ENCODE results near the gene SRPK2. TPM values are rescaled to one million over a fixed set of nuclear protein-coding genes. Genes with fewer than 3 reads are reported as not detected.

The SRPK2 gene
- total RNA-seq, 2 experiments from 2014 or later = 48.5 to 53.6 TPM

- POLR2A ChIA-PET = interaction anchor here (0.6 kb wide), 2 partner anchors 9 to 336 kb away, joined by 3 to 6 read pairs; no protein-coding TSS in a partner anchor
- H3K27me3 Mint-ChIP-seq = no peaks in the 10 kb centered on the region
These were observed 269.8 kb downstream of the SRPK2 start for GRCh38 chr7:105118612-105119600.

GRCh38 chr7:105112440-105113418, 276.0 kb downstream of the SRPK2 start:
- DNase-seq = no peak
- H3K27ac Mint-ChIP-seq = no peak overlapping the region
- H3K4me1 Mint-ChIP-seq = peaks cover 9% of the 10 kb centered on the region
- peaks cover 73% of the 10 kb centered on the region for H3K36me3 Mint-ChIP-seq (ENCODE audit: low read depth)
- no peaks in the 10 kb centered on the region for H3K27me3 Mint-ChIP-seq
- ChIA-PET CTCF (interaction anchor here (0.6 to 1.0 kb wide), 3 partner anchors 10 to 384 kb away, joined by 3 to 5 read pairs (median 3); no protein-coding TSS in a partner anchor), POLR2A (no interaction called here)
- H3K4me3 Mint-ChIP-seq = no peak overlapping the region
- peaks cover 6% of the 10 kb centered on the region for H3K9me3 Mint-ChIP-seq

More at GRCh38 chr7:105118612-105119600, 269.8 kb downstream of the SRPK2 start:
- CTCF ChIA-PET = interaction anchor here (0.6 to 1.9 kb wide), 5 partner anchors 8 to 88 kb away, joined by 3 to 5 read pairs (median 3); no protein-coding TSS in a partner anchor
- no peak overlapping the region for H3K27ac Mint-ChIP-seq
- peaks cover 6% of the 10 kb centered on the region for H3K9me3 Mint-ChIP-seq
- H3K4me3 Mint-ChIP-seq = no peak overlapping the region
- peaks cover 51% of the 10 kb centered on the region for H3K36me3 Mint-ChIP-seq (ENCODE audit: low read depth)
- DNase-seq = no peak
- H3K4me1 Mint-ChIP-seq = peaks cover 9% of the 10 kb centered on the region

GRCh38 chr7:105107458-105107857, 281.3 kb downstream of the SRPK2 start:
- Mint-ChIP-seq H3K9me3 (no peaks in the 10 kb centered on the region), H3K27ac (no peak overlapping the region), H3K36me3 (ENCODE audit: low read depth) (peaks cover 68% of the 10 kb centered on the region), H3K4me1 (peaks cover 12% of the 10 kb centered on the region), H3K4me3 (no peak overlapping the region), H3K27me3 (no peaks in the 10 kb centered on the region)
- DNase-seq = no peak
- ChIA-PET POLR2A (no interaction called here), CTCF (no interaction called here)

DNA sequence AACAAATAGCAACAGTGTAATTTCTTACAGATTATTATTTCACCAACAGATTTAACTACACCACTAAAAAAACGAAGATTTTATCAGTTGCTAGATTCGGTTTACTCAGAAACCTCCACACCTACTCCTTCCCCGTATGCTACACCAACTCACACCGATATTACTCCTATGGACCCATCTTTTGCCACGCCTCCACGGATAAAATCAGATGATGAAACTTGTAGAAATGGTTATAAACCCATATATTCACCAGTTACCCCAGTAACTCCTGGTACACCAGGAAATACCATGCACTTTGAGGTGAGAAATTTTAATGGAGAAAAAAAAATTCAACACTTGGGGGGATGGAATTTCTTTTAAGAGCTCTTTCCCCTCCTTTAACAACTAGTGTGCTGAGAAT, 282.2 kb downstream of the SRPK2 start:
- peaks cover 8% of the 10 kb centered on the region for H3K4me1 Mint-ChIP-seq
- peaks cover 61% of the 10 kb centered on the region for H3K36me3 Mint-ChIP-seq (ENCODE audit: low read depth)
- no peak overlapping the region for H3K4me3 Mint-ChIP-seq
- H3K9me3 Mint-ChIP-seq = no peaks in the 10 kb centered on the region
- H3K27ac Mint-ChIP-seq = no peak overlapping the region
- no peak for DNase-seq
- CTCF ChIA-PET = no interaction called here
- POLR2A ChIA-PET = no interaction called here
- H3K27me3 Mint-ChIP-seq = no peaks in the 10 kb centered on the region

DNA sequence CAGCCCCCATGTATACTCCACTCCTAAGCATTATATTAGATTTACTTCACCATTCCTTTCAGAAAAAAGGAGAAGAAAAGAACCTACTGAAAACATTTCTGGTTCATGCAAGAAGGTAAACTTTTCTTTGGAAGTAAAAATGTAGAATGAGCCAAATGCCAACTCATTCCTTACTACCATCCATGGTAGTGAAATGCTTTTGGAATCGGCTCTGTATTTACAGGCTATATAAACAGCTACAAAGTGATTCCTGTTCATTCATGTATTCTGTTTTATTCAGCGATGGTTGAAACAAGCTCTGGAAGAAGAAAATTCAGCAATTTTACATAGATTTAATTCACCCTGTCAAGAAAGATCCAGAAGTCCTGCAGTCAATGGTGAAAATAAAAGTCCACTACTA, 283.1 kb downstream of the SRPK2 start:
- no peak for DNase-seq
- Mint-ChIP-seq H3K4me1 (peaks cover 16% of the 10 kb centered on the region), H3K9me3 (no peaks in the 10 kb centered on the region), H3K36me3 (ENCODE audit: low read depth) (peaks cover 63% of the 10 kb centered on the region), H3K27ac (no peak overlapping the region), H3K4me3 (no peak overlapping the region), H3K27me3 (no peaks in the 10 kb centered on the region)
- ChIA-PET POLR2A (no interaction called here), CTCF (no interaction called here)

DNA sequence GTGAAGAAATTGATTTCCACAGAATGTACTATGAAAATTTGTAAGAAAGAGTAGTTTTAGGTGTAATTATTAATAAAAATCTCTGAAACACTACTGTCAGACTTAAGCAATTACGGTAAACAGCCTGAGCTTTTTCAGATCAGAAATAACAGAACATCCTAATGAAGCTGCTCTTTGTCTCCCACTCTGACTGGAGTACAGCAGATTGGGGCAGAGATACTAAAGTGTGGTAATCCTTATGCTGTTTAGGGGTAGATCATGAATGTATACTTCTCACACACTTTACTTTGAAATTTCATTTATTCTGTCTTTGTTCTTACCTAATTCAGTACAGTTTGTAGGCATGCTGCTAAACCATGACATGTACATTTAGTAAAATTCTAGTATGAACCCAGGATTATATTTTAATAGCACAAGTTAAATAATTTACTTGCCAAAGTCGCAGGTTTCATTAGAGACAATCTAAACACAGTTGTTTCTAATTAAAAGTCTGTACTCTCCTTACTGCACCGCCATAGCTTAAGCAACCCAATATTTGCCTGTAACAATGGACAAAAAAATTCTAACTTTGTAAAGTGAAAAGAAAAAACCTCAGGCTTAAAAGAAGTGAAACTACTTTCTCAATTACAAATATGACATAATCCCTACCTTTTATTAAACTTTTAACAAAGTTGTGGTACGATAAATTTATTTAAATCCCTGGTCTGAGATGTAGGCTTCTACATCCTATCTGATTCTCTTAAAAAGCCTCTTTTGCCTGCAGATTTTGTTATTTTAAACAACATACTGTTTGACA, 286.0 kb downstream of the SRPK2 start:
- ChIA-PET CTCF (interaction anchor here (1.7 kb wide), 1 partner anchor 8 kb away, joined by 3 read pairs; no protein-coding TSS in a partner anchor), POLR2A (no interaction called here)
- no peak for DNase-seq
- Mint-ChIP-seq H3K27ac (no peak overlapping the region), H3K4me1 (peaks cover 33% of the 10 kb centered on the region), H3K27me3 (no peaks in the 10 kb centered on the region), H3K9me3 (no peaks in the 10 kb centered on the region), H3K36me3 (ENCODE audit: low read depth) (peaks cover 63% of the 10 kb centered on the region), H3K4me3 (no peak overlapping the region)

- no peaks in the 10 kb centered on the region for H3K9me3 Mint-ChIP-seq
- no peak overlapping the region for H3K27ac Mint-ChIP-seq
- no peak for DNase-seq
- H3K4me3 Mint-ChIP-seq = no peak overlapping the region
- ChIA-PET POLR2A (interaction anchor here (0.5 kb wide), 1 partner anchor 251 kb away, joined by 3 read pairs; no protein-coding TSS in a partner anchor), CTCF (no interaction called here)
- no peaks in the 10 kb centered on the region for H3K27me3 Mint-ChIP-seq
- H3K4me1 Mint-ChIP-seq = peaks cover 36% of the 10 kb centered on the region
- peaks cover 59% of the 10 kb centered on the region for H3K36me3 Mint-ChIP-seq (ENCODE audit: low read depth)
These were observed 286.9 kb downstream of the SRPK2 start for GRCh38 chr7:105101864-105102263.

DNA sequence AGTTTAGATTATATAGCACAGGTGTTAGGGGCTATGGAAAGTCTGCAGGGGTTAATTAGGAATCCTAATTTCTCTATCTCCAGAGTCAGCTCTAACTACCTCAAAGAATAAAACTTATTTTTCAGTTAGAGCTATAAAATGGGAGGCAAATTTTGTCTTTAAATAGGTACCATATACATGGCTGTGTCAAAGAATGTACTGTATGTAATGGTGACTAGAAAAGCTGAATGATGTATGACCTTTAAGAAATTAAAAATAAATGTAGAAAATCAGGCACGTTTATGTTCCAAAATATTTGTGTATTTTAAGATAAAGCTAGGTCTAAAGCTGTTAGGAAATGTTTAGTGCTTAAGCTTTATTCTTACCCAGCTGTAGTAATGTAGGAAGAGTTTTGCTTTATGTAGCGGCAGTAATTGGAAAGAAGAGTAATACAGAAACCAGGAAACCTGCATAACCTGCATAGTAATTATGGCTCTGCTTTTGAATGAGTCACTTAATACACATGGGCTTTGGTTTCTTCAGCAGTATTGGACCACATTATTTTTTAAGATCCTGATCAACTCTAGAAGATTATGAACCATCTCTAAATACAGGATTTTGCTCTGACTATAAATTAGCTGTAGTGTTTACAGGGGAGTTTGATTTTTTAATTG, 289.7 kb downstream of the SRPK2 start:
- CTCF ChIA-PET = interaction anchor here (0.6 to 1.8 kb wide), 5 partner anchors 12 to 130 kb away, joined by 3 to 4 read pairs (median 3); partner anchors contain the start of gene KMT2E
- Mint-ChIP-seq H3K27me3 (no peaks in the 10 kb centered on the region), H3K4me3 (no peak overlapping the region), H3K36me3 (ENCODE audit: low read depth) (peaks cover 53% of the 10 kb centered on the region), H3K4me1 (peaks cover 33% of the 10 kb centered on the region), H3K9me3 (no peaks in the 10 kb centered on the region), H3K27ac (no peak overlapping the region)
- no peak for DNase-seq
- POLR2A ChIA-PET = no interaction called here

DNA sequence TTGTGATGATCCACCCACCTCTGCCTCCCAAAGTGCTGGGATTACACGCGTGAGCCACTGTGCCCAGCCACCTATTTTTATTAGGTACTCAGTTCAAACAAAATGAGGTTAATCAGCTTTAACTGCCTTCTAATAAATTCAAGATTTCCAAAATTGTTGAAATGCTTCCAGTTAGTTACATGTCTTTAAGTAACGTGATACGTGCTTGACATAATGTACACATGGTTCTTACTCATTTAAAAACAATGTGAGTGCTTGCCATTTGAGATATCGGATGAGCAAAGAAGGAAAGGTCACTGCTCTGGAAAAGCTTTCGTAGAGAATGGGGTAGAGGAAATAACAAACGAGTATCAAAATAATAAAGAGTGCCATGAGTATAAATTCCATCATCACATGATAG, 291.1 kb downstream of the SRPK2 start:
- H3K9me3 Mint-ChIP-seq = no peaks in the 10 kb centered on the region
- POLR2A ChIA-PET = no interaction called here

DNA sequence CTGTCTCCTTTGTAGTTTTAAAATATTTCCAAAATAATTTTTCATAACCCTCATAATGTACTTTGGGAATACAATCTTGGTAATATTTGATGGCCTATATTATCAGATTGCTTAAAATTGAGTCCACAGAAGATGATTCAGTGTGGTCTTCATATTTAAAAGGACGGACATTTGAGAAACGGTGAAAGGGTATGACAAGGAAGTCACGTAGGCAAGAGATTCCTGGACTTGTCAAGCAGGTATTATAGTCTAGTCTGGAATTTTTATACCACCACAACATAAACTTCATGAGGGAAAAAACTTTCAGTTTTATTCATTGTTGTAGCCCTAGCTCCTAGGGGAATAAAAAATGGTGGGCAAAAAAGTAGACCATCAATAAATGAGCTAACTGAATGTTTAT, 292.4 kb downstream of the SRPK2 start:
- H3K4me1 Mint-ChIP-seq = peaks cover 28% of the 10 kb centered on the region
- no peak overlapping the region for H3K27ac Mint-ChIP-seq
- H3K36me3 Mint-ChIP-seq (ENCODE audit: low read depth) = peaks cover 65% of the 10 kb centered on the region
- no peak for DNase-seq
- H3K9me3 Mint-ChIP-seq = no peaks in the 10 kb centered on the region
- ChIA-PET CTCF (no interaction called here), POLR2A (no interaction called here)
- no peaks in the 10 kb centered on the region for H3K27me3 Mint-ChIP-seq
- H3K4me3 Mint-ChIP-seq = no peak overlapping the region

More for the DNA sequence above, 291.1 kb downstream of the SRPK2 start:
- CTCF ChIA-PET = interaction anchor here (0.6 kb wide), 1 partner anchor 48 kb away, joined by 4 read pairs; no protein-coding TSS in a partner anchor
- Mint-ChIP-seq H3K4me3 (no peak overlapping the region), H3K4me1 (peaks cover 31% of the 10 kb centered on the region), H3K27me3 (no peaks in the 10 kb centered on the region), H3K36me3 (ENCODE audit: low read depth) (peaks cover 59% of the 10 kb centered on the region), H3K27ac (no peak overlapping the region)
- DNase-seq = no peak

- CTCF ChIA-PET = interaction anchor here (0.6 to 1.0 kb wide), 2 partner anchors 9 to 108 kb away, joined by 3 to 5 read pairs; no protein-coding TSS in a partner anchor
- peaks cover 15% of the 10 kb centered on the region for H3K4me1 Mint-ChIP-seq
- H3K4me3 Mint-ChIP-seq = no peak overlapping the region
- H3K27me3 Mint-ChIP-seq = no peaks in the 10 kb centered on the region
- no peaks in the 10 kb centered on the region for H3K9me3 Mint-ChIP-seq
- POLR2A ChIA-PET = no interaction called here
- no peak for DNase-seq
- H3K27ac Mint-ChIP-seq = no peak overlapping the region
- H3K36me3 Mint-ChIP-seq (ENCODE audit: low read depth) = peaks cover 58% of the 10 kb centered on the region
These were observed 293.8 kb downstream of the SRPK2 start for GRCh38 chr7:105094966-105095365.

All from activated CD4-positive, alpha-beta T cell treated with anti-CD3 and anti-CD28 coated beads, Interleukin-2, amount 10 ng/mL, durations not matched to agents 7 days and 5 days (primary cell).